DND-41 (cell line): ENCODE results near the gene IP6K3.

Experiments used
- CTCF ChIP-seq: IDR thresholded peaks from 2 replicates; pipeline ENCODE4 v1.5.1; 2012; ENCODE audit warnings: borderline replicate concordance, low read length, moderate library complexity, mild to moderate bottlenecking; ENCODE audit not compliant: poor library complexity, severe bottlenecking; ENCODE audit errors: extremely low read depth
- EZH2 ChIP-seq: IDR thresholded peaks from 3 replicates; pipeline ENCODE4 v1.6.1; 2012; ENCODE audit warnings: borderline replicate concordance, low read depth, mild to moderate bottlenecking, moderate library complexity, low read length, inconsistent platforms; ENCODE audit not compliant: severe bottlenecking

GRCh38 chr6:33779290-33779689 lies 32.6 kb upstream of the IP6K3 start:
- TF ChIP-seq EZH2 (no peak), CTCF (peak; percentile 22)
